Measurements from ENCODE around the gene ZNF438.

Gene ZNF438

DNA sequence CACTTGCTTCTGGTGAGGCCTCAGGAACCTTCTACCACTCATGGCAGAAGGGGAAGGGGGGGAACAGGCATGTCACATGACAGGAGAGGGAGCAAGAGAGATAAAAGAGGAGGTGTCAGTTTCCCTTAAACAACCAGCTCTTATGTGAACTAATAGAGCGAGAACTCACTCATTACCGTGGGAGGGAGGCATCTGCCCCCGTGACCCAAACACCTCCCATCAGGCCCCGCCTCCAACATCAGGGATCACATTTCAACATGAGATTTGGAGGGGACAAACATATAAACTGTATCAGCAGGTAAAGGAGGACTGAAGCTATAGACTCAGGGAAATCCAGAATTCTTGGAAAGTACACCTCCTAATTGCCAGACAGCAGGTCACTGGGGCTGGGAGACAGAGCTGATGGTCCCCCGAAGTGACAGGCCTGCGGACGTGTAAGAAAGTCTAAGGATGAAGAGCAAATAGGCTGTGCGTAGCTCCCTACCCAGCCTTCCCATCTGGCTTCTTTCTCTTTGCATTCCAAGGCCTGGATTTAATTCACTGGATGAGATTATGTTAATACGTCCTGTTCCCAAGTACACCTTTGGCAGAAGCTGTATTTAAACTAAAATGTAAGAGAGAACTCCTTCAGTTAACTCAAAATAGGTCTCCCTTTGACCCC is 215.4 kb downstream of the ZNF438 start:
- no peak overlapping the region for H3K27ac ChIP-seq (replicated peaks)
- no peak overlapping the region for H3K4me3 ChIP-seq (replicated peaks; ENCODE audit: insufficient read depth, low read length)
- TF ChIP-seq, protein P1, sequence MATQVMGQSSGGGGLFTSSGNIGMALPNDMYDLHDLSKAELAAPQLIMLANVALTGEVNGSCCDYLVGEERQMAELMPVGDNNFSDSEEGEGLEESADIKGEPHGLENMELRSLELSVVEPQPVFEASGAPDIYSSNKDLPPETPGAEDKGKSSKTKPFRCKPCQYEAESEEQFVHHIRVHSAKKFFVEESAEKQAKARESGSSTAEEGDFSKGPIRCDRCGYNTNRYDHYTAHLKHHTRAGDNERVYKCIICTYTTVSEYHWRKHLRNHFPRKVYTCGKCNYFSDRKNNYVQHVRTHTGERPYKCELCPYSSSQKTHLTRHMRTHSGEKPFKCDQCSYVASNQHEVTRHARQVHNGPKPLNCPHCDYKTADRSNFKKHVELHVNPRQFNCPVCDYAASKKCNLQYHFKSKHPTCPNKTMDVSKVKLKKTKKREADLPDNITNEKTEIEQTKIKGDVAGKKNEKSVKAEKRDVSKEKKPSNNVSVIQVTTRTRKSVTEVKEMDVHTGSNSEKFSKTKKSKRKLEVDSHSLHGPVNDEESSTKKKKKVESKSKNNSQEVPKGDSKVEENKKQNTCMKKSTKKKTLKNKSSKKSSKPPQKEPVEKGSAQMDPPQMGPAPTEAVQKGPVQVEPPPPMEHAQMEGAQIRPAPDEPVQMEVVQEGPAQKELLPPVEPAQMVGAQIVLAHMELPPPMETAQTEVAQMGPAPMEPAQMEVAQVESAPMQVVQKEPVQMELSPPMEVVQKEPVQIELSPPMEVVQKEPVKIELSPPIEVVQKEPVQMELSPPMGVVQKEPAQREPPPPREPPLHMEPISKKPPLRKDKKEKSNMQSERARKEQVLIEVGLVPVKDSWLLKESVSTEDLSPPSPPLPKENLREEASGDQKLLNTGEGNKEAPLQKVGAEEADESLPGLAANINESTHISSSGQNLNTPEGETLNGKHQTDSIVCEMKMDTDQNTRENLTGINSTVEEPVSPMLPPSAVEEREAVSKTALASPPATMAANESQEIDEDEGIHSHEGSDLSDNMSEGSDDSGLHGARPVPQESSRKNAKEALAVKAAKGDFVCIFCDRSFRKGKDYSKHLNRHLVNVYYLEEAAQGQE (IDR thresholded peaks at IDR 0.05; ENCODE audit: insufficient replicate concordance, low read depth): no peak
- TF ChIP-seq GABPA (IDR thresholded peaks at IDR 0.05; ENCODE audit: low read depth) (no peak), SPI1 (IDR thresholded peaks at IDR 0.05; ENCODE audit: borderline replicate concordance, low read depth) (no peak), POLR2AphosphoS5 (IDR thresholded peaks at IDR 0.05; ENCODE audit: low read depth) (no peak)
- TF ChIP-seq, protein P2, sequence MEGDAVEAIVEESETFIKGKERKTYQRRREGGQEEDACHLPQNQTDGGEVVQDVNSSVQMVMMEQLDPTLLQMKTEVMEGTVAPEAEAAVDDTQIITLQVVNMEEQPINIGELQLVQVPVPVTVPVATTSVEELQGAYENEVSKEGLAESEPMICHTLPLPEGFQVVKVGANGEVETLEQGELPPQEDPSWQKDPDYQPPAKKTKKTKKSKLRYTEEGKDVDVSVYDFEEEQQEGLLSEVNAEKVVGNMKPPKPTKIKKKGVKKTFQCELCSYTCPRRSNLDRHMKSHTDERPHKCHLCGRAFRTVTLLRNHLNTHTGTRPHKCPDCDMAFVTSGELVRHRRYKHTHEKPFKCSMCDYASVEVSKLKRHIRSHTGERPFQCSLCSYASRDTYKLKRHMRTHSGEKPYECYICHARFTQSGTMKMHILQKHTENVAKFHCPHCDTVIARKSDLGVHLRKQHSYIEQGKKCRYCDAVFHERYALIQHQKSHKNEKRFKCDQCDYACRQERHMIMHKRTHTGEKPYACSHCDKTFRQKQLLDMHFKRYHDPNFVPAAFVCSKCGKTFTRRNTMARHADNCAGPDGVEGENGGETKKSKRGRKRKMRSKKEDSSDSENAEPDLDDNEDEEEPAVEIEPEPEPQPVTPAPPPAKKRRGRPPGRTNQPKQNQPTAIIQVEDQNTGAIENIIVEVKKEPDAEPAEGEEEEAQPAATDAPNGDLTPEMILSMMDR (IDR thresholded peaks at IDR 0.05; ENCODE audit: insufficient read depth, low read length): no peak
- DNase-seq (ENCODE audit: low read depth in 1 of 2, low spot score in 1 of 2): no peak
- H3K27me3 ChIP-seq (ENCODE audit: insufficient read depth, poor library complexity, severe bottlenecking): no peaks in the 10 kb centered on the region

DNA sequence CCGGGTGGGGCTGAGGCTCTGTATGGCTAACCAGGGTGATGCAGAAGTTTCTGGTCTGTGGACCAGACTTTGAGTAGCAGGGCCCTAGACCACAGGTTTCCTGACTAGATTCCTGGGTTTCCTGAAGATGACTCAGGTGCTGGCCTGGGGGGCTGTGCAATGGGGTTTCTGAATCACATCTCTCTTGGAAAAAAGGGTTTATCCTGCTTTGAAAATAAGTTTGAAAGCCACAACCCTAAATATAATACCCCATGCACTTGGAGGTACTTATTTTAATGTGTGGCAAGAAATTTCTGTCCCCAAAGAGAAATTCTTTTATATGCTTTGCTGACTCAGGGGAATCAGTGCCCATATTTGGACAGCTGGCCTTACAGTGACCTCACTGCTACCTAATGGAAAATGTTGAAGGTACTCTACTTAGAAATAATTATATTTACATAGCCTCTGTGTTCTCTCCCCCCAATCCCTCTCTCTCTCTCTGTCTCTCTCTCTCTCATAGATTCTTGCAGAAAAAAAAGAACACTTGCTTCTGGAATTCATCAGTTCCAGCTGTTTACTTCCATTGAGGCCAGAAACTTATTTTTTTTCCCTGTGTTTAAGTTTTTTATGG is 217.7 kb downstream of the ZNF438 start:
- H3K27ac ChIP-seq (replicated peaks): no peak overlapping the region
- DNase-seq (ENCODE audit: low read depth in 1 of 2, low spot score in 1 of 2): no peak
- TF ChIP-seq POLR2AphosphoS5 (IDR thresholded peaks at IDR 0.05; ENCODE audit: low read depth) (no peak), SPI1 (IDR thresholded peaks at IDR 0.05; ENCODE audit: borderline replicate concordance, low read depth) (no peak), GABPA (IDR thresholded peaks at IDR 0.05; ENCODE audit: low read depth) (no peak)
- TF ChIP-seq, protein P1 (IDR thresholded peaks at IDR 0.05; ENCODE audit: insufficient replicate concordance, low read depth): no peak
- TF ChIP-seq, protein P2 (IDR thresholded peaks at IDR 0.05; ENCODE audit: insufficient read depth, low read length): no peak
- no peak overlapping the region for H3K4me3 ChIP-seq (replicated peaks; ENCODE audit: insufficient read depth, low read length)
- no peaks in the 10 kb centered on the region for H3K27me3 ChIP-seq (ENCODE audit: insufficient read depth, poor library complexity, severe bottlenecking)

DNA sequence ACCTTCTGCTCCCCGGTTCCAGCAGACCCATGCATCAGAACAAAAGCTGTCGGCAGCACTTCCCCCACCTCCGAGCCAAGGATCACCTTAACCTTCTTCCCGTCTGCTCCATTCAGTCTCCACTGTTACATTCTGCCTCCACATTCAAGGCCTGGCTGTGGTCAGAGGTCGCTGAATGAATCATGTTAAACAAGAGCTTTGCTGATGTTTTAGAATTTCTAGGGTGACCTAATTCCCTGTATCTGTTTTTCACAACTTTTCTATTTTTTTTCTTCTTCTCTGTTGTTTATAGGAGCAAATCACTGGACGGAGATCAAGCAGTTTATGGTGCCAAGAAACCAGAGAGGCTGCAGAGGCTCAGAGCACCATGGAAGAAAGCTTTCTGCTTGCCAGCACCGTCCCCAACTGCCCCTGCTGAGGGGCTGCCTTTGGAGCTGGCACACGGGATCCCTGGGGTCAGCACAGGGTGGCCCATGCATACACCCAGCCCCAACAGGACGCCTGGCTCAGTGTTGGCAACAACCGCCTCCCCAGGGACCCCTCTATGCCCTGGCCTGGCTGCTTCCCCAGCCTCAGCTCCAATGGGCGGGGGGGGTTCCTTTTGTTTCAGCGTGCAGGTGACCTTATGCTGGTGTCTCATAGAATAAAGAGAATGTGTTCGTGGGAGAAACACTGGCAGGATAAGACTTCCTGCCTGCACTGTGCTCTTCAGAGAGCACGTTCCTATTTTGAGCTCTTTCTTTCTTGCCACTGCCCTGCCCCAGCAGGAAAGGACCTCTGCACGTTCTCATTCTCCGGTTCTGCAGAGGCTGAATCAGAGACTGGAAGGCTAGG is 219.4 kb downstream of the ZNF438 start:
- no peak overlapping the region for H3K27ac ChIP-seq (replicated peaks)
- no peak for DNase-seq (ENCODE audit: low read depth in 1 of 2, low spot score in 1 of 2)

More for the DNA sequence above, 219.4 kb downstream of the ZNF438 start:
- Histone ChIP-seq H3K4me3 (replicated peaks; ENCODE audit: insufficient read depth, low read length) (no peak overlapping the region), H3K27me3 (ENCODE audit: insufficient read depth, poor library complexity, severe bottlenecking) (no peaks in the 10 kb centered on the region)
- TF ChIP-seq, protein P2 (IDR thresholded peaks at IDR 0.05; ENCODE audit: insufficient read depth, low read length): no peak
- no peak for TF ChIP-seq SPI1 (IDR thresholded peaks at IDR 0.05; ENCODE audit: borderline replicate concordance, low read depth)
- TF ChIP-seq, protein P1 (IDR thresholded peaks at IDR 0.05; ENCODE audit: insufficient replicate concordance, low read depth): no peak
- TF ChIP-seq GABPA (IDR thresholded peaks at IDR 0.05; ENCODE audit: low read depth): no peak
- no peak for TF ChIP-seq POLR2AphosphoS5 (IDR thresholded peaks at IDR 0.05; ENCODE audit: low read depth)
